ENCODE measurements around the gene NDUFS7.

The NDUFS7 gene

GRCh38 chr19:1401889-1402217 is 18.1 kb downstream of the NDUFS7 start:
- DNase-seq: no peak

DNA sequence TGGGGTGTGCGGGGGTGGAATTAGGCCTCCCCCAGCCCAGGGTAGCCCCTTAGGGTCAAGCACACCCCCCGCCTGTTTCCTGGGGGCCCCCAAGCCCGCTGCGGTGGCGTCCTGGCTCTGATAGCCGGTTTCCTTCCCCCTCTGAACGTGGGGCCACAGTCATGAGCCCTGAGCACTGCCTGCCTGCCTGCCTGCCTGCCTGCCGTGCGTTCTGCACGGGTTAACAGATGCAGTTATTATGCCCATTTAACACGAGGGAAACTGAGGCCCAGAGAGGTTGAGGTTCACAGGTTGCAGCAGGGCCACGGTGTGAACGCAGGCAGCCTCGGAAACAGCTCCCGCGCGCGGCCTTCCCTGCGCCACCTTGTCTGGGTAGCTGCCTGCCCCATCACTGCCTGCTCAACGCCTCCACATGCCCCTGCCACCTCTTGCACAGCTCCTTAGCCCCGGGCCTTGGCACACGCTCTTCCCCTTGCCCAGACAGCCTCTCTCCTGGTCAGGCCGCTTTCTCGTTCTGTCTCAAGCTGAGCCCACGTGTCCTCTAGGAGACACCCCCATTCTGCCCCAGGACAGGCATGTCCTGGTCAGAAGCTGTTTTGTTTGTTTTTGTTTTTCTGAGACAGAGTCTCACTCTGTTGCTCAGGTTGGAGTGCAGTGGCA is 18.8 kb downstream of the NDUFS7 start:
- DNase-seq: peak; percentile 22

- peak; percentile 99 for DNase-seq
Measured at GRCh38 chr19:1406774-1407527, 23.2 kb downstream of the NDUFS7 start.

DNA sequence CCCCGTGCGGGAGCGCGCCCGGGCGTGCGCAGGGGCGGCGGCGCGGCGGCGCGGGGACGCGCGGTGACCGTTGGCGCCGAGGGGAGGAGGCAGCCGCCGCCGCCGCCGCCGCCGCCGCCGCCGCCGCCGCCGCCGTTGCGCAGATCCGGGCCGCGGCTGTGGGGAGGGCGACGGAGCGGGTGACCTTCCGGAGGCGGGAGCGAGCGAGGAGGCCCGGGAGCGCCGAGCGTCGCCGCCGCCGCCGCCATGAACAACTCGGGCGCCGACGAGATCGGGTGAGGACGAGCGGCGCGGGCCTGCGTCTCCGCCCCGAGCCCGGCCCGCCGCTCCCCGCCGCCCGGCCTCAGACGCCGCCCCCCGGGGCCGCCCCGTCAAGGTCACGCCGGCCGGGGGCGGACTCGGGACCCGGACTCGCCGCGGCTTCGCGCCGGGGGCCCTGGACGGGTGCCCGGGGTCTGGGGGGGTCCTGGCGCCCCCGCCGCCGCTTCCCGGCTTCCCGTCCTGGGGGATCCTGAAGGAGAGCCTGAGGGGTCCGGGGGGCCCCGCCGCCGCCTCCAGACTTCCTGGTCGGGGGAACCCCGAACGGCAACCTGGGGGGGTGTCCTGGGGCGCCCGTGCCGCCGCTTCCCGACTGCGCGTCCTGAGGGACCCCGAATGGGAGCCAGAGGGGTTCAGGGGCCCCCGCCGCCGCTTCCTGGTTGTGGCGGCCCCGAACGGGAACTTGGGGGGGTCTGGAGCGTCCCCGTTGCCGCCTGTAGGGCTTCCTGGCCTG is 24.0 kb downstream of the NDUFS7 start, which contains the start of gene DAZAP1:
Gene DAZAP1 (plus strand): TSS at position 59 of the 772 bp plus-strand sequence. CDS start 188 bp downstream, at position 247.
- DNase-seq: no peak

GRCh38 chr19:1408300-1409203 is 24.8 kb downstream of the NDUFS7 start:
- DNase-seq: peak; percentile 69

GRCh38 chr19:1409204-1410005 is 25.7 kb downstream of the NDUFS7 start:
- DNase-seq: peak; percentile 15

DNA sequence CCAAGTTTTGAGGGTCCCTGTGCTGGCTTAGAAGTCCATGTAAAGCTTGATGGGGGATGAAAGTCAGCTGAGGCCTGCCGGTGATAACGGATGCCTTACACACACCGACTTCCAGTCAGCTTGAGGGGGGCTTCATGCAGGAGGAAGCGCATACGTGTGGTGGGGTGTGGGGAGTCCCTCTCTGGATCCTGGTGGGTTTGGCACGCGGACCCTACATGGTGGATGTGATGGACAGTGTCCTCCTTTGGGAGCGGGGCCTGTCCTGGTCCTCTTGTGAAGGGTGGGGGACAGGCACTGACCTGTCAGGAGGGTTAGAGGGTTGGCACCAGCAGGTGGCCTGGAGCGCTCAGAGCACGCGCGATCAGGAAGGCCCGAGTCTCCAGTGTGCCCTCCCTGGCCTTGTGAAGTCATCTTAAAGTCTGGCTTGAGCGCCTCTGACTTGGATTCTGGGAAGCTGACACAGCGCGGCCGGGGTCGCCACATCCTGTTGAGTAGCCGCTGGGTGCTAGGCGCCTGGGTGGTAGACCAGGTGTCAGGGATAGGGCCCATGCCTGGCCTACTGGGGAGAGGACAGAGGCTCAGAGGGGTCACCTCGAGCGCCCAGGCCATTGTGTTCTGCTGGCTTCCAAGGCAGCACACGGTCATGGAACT is 26.6 kb downstream of the NDUFS7 start:
- DNase-seq: no peak

GRCh38 chr19:1410789-1411188 is 27.1 kb downstream of the NDUFS7 start:
- no peak for DNase-seq

- DNase-seq: peak; percentile 68
Measured at GRCh38 chr19:1411255-1412191, 27.8 kb downstream of the NDUFS7 start.

- DNase-seq: no peak
Measured at GRCh38 chr19:1412323-1412923, 28.7 kb downstream of the NDUFS7 start.

DNA sequence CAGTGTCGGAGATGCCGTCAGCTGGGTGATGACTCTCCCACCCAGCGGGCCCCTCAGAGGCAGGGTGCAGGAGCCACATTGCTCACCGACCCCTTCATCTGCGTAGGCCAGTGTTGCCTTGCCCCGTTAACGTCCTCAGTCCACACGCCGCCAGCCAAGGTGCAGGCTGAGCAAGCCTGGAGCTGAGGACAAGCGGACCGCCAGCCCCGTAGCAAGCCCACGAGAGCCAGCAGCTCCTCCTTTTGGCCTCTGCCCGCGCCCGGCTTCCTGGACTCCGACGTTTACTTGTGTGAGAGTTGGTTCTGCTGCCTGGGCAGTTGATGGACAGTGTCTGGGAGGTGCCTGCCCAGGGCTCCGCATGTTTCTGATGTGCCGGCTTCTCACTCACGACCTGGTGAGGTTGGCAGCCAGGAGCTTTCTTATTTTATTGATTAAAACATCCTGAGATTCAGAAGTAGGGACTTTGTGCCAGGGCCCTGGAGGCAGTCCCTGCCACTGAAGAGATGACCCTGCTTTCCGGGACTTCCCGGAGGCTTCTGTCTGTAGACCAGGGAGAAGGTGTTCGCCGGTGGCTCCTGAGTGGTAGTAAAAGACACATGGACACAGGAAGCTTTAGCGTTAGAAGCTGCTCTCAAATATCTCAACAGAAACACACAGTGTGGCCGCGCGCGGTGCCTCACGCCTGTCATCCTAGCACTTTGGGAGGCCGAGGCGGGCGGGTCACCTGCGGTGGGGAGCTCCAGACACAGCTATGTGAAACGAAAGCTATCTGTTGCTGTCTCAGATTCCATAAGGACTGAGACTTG is 29.5 kb downstream of the NDUFS7 start:
- no peak for DNase-seq

DNA sequence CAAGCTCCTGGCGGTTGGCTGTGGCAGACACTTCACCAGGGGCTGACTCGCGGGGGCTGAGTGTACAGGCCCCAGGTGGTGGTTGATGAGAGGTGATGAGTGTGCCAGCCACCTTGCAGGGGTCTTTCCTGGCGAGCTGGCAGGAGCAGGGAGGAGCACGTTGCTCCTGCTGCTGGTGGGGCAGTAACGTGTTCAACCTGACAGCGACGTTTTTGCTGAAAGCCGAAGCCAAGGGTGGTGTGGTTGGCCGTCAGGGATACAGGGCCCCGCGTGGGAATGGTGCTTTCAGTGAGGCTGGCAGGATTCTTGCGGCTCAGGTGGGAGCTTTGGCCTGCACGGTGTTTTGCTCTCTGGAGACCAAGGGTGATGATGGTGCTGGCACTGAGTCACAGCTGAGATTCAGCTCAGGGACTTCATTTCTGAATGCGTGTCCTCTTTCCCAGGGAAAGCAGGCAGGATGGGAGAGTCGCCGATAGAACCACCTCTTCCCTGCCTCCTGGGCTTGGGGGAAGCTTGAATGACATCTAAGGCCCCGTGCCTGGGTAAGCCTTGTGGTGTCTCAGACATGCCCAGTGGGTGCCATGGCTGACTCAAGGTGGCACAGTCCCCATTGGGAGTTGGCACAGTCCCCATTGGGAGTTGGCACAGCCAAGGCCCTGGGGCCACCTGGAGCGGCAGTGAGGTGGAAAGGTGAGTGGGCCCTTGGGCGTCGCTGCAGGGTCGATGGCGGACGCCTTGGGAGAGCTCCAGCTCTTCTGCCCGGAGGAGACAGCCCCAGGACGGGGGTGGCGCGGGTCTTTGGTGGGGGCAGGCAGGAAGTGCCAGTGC is 32.5 kb downstream of the NDUFS7 start:
- no peak for DNase-seq

DNA sequence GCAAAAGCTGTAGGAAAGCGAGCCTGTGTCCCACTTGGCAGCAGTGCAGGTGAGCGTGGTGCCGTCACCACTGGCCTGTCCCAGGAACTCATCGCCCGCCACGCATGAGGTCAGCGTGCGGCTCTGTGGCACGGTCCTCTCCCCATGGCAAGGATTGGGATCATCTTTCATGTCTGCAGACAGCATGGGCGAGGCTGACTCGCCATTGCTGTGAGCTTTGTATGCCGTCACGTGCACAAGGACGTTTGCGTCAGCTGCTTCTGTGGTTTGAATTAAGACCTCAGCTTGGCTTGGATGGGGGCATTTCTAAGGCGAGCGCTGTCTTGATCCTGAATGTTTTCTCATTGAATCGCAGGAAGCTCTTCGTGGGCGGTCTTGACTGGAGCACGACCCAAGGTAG is 33.4 kb downstream of the NDUFS7 start:
- DNase-seq: no peak

- peak; percentile 18 for DNase-seq
Measured at GRCh38 chr19:1417681-1418495, 34.2 kb downstream of the NDUFS7 start.

DNA sequence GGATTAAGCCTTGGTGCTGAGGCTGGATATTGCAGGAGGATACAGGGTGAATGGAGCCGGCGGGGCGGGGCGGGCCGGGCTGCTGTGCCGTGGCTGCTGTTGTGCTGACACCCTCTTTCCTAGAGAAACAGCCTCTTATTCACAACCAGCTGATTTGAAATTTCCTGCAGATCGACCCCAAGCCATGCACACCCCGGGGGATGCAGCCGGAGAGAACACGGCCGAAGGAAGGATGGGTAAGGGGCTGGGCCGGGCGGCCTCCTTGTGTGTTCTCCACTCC is 34.7 kb downstream of the NDUFS7 start:
- DNase-seq: no peak

- no peak for DNase-seq
Measured at GRCh38 chr19:1418951-1419738, 35.4 kb downstream of the NDUFS7 start.

All from retina (tissue), 1 donor.